Measurements from ENCODE around the gene EIF2D. TPM values are rescaled to one million over a fixed set of nuclear protein-coding genes. Genes with fewer than 3 reads are reported as not detected.
A peak's percentile ranks its signal among the peaks of the same experiment; 100 is the strongest.

Gene EIF2D
- total and polyA plus RNA-seq, 2 of the 13 experiments (the other 11 are each of a cell fraction or from before 2014, with no cell fraction given) = 45.1 to 64.9 TPM

- TF ChIP-seq REST (IDR thresholded peaks at IDR 0.05; ENCODE audit: borderline replicate concordance in 1 of 2, low read depth in 1 of 2, low read length in 2 of 2) = no peak
- no peak for TF ChIP-seq WIZ (CRISPR knock-in tag; IDR thresholded peaks at IDR 0.05)
- TF ChIP-seq ELF1 (CRISPR knock-in tag; IDR thresholded peaks at IDR 0.05) = no peak
- TF ChIP-seq MYPOP (CRISPR knock-in tag; IDR thresholded peaks at IDR 0.05) = peak; percentile 87
- TF ChIP-seq RELA (CRISPR knock-in tag; IDR thresholded peaks at IDR 0.05) = no peak
- TF ChIP-seq MXD1 (CRISPR knock-in tag; IDR thresholded peaks at IDR 0.05) = peak; percentile 92
- no peak for TF ChIP-seq THYN1 (CRISPR knock-in tag; IDR thresholded peaks at IDR 0.05; ENCODE audit: borderline replicate concordance, low read depth)
- TF ChIP-seq ERF (CRISPR knock-in tag; IDR thresholded peaks at IDR 0.05) = peak; percentile 59; the same call in 1 of the 2 replicates
- TF ChIP-seq ZKSCAN8 (CRISPR knock-in tag; IDR thresholded peaks at IDR 0.05; ENCODE audit: borderline replicate concordance) = 0 out of 2 replicates have a peak, but pooled peaks have one; percentile 31
- no peak for TF ChIP-seq ZNF124 (CRISPR knock-in tag; IDR thresholded peaks at IDR 0.05)
- TF ChIP-seq SSRP1 (CRISPR knock-in tag; IDR thresholded peaks at IDR 0.05) = no peak
- no peak for TF ChIP-seq ZNF577 (CRISPR knock-in tag; IDR thresholded peaks at IDR 0.05; ENCODE audit: borderline replicate concordance, low read depth)
- TF ChIP-seq RBAK (CRISPR knock-in tag; IDR thresholded peaks at IDR 0.05) = no peak
- TF ChIP-seq ZFP36L1 (CRISPR knock-in tag; IDR thresholded peaks at IDR 0.05) = 0 out of 2 replicates have a peak, but pooled peaks have one; percentile 68
- TF ChIP-seq FOSL2 (CRISPR knock-in tag; IDR thresholded peaks at IDR 0.05) = peak; percentile 54
- no peak for TF ChIP-seq REPIN1 (CRISPR knock-in tag; IDR thresholded peaks at IDR 0.05; ENCODE audit: borderline replicate concordance, low read depth)
- TF ChIP-seq CHD2 (IDR thresholded peaks at IDR 0.05; ENCODE audit: low read depth, low read length) = no peak
- TF ChIP-seq MLLT10 (CRISPR knock-in tag; IDR thresholded peaks at IDR 0.05) = no peak
- no peak for TF ChIP-seq HMG20B (CRISPR knock-in tag; conservative IDR thresholded peaks at IDR 0.05)
- no peak for TF ChIP-seq ZNF512B (CRISPR knock-in tag; IDR thresholded peaks at IDR 0.05; ENCODE audit: borderline replicate concordance)
- TF ChIP-seq ZNF83 (CRISPR knock-in tag; IDR thresholded peaks at IDR 0.05; ENCODE audit: borderline replicate concordance) = 0 out of 2 replicates have a peak, but pooled peaks have one; percentile 30
These were observed 23.1 kb upstream of the EIF2D start, which contains the start of gene DYRK3 (continued) for GRCh38 chr1:206635080-206635977.
